GM18867 (cell line): ENCODE data around the gene GOLGA8R.
"Not testable (repeated sequence)": the region's sequence is repeated elsewhere in the genome, so short reads cannot be mapped to it uniquely, and the experiment has no call there.

ENCODE experiments used
- ATAC-seq: cut with Tn5 transposase; IDR thresholded peaks from one replicate; pipeline ENCODE4 v1.9.1; 2021; ENCODE audit warnings: mild to moderate bottlenecking, moderate library complexity; ENCODE audit not compliant: unreplicated experiment

Gene GOLGA8R

GRCh38 chr15:30414160-30414559, at the start of gene GOLGA8R:
GOLGA8R (minus strand) TSS chr15:30414260; CDS start chr15:30414162, 98 bp downstream.
- ATAC-seq, result not testable (repeated sequence)

- ATAC-seq, result not testable (repeated sequence)
Observed at GRCh38 chr15:30463849-30464248, 49.8 kb upstream of the GOLGA8R start.

GRCh38 chr15:30462176-30462575, 48.1 kb upstream of the GOLGA8R start:
- not testable (repeated sequence) for ATAC-seq

- not testable (repeated sequence) for ATAC-seq
Observed at GRCh38 chr15:30452702-30453101, 38.6 kb upstream of the GOLGA8R start.

- ATAC-seq, result not testable (repeated sequence)
Observed at GRCh38 chr15:30438348-30438747, 24.3 kb upstream of the GOLGA8R start.

- not testable (repeated sequence) for ATAC-seq
Observed at GRCh38 chr15:30435878-30436277, 21.8 kb upstream of the GOLGA8R start.

GRCh38 chr15:30420723-30421122, 6.7 kb upstream of the GOLGA8R start:
- ATAC-seq, result not testable (repeated sequence)

- not testable (repeated sequence) for ATAC-seq
Observed at GRCh38 chr15:30407636-30408035, 6.4 kb downstream of the GOLGA8R start.

- ATAC-seq, result peak; percentile 40
Observed at GRCh38 chr15:30398988-30399387, 15.1 kb downstream of the GOLGA8R start.

GRCh38 chr15:30393664-30393991, 20.4 kb downstream of the GOLGA8R start:
- not testable (repeated sequence) for ATAC-seq

- ATAC-seq, result not testable (repeated sequence)
Observed at GRCh38 chr15:30392766-30393663, 21.0 kb downstream of the GOLGA8R start, which contains the start of gene CHRFAM7A. CHRFAM7A (minus strand) TSS chr15:30393540; CDS start chr15:30383351, 10,189 bp downstream.

- not testable (repeated sequence) for ATAC-seq
Observed at GRCh38 chr15:30386318-30386887, 27.7 kb downstream of the GOLGA8R start.

GRCh38 chr15:30377082-30377413, 37.0 kb downstream of the GOLGA8R start:
- not testable (repeated sequence) for ATAC-seq

GRCh38 chr15:30376375-30377081, 37.5 kb downstream of the GOLGA8R start:
- ATAC-seq, result not testable (repeated sequence)

GRCh38 chr15:30375872-30376271, 38.2 kb downstream of the GOLGA8R start:
- ATAC-seq, result not testable (repeated sequence)

GRCh38 chr15:30374862-30375261, 39.2 kb downstream of the GOLGA8R start:
- not testable (repeated sequence) for ATAC-seq

- ATAC-seq, result not testable (repeated sequence)
Observed at GRCh38 chr15:30368271-30368670, 45.8 kb downstream of the GOLGA8R start.

- not testable (repeated sequence) for ATAC-seq
Observed at GRCh38 chr15:30367246-30367645, 46.8 kb downstream of the GOLGA8R start.

GRCh38 chr15:30361404-30361803, 52.7 kb downstream of the GOLGA8R start:
- ATAC-seq, result not testable (repeated sequence)

- ATAC-seq, result not testable (repeated sequence)
Observed at GRCh38 chr15:30360990-30361389, 53.1 kb downstream of the GOLGA8R start.

GRCh38 chr15:30355043-30355442, 59.0 kb downstream of the GOLGA8R start:
- ATAC-seq, result not testable (repeated sequence)
